CD14-positive monocyte (primary cell): ENCODE measurements around the gene MED15. TPM values are rescaled to one million over a fixed set of nuclear protein-coding genes. Genes with fewer than 3 reads are reported as not detected.
A peak's percentile ranks its signal among the peaks of the same experiment; 100 is the strongest.

ENCODE experiments used
- DNase-seq, 3 donors: peaks; one replicate each; pipeline ENCODE4 v3.0.0-alpha.2; 2011 to 2022
- H2AFZ ChIP-seq: 2 replicates; pipeline ENCODE4 v1.6.0; 2012; ENCODE audit warnings: mild to moderate bottlenecking, low read depth, low read length, inconsistent platforms; ENCODE audit not compliant: insufficient read depth, poor library complexity, severe bottlenecking
- H3K27ac ChIP-seq, 2 donors: 1 replicate in 1 of 2; 2 replicates in 1 of 2; pipeline ENCODE4 v1.5.1; 2012 to 2013; ENCODE audit warnings: low read length in 2 of 2, control low read depth in 1 of 2, inconsistent platforms in 1 of 2, low read depth in 1 of 2, mild to moderate bottlenecking in 1 of 2
- H3K27me3 ChIP-seq, 2 donors: one replicate each; pipeline versions ENCODE4 v1.6.0 to v1.6.1; 2011 to 2013; ENCODE audit warnings: low read length in 2 of 2; ENCODE audit not compliant: control insufficient read depth in 2 of 2, insufficient read depth in 2 of 2
- H3K36me3 ChIP-seq, 2 donors: replicated peaks in 1 of 2; 1 replicate in 1 of 2; 2 replicates in 1 of 2; pipeline versions ENCODE4 v1.5.1 to v1.6.1; 2012 to 2013; ENCODE audit warnings: low read length in 2 of 2, control low read depth in 1 of 2, inconsistent platforms in 1 of 2, mild to moderate bottlenecking in 1 of 2; ENCODE audit not compliant: insufficient read depth in 2 of 2, control insufficient read depth in 1 of 2
- H3K4me1 ChIP-seq, 2 donors: 1 replicate in 1 of 2; 2 replicates in 1 of 2; pipeline versions ENCODE4 v1.5.1 to v1.6.1; 2012 to 2013; ENCODE audit warnings: low read length in 2 of 2, control low read depth in 1 of 2, inconsistent platforms in 1 of 2, mild to moderate bottlenecking in 1 of 2, moderate library complexity in 1 of 2; ENCODE audit not compliant: insufficient read depth in 2 of 2, control insufficient read depth in 1 of 2
- H3K4me2 ChIP-seq: replicated peaks from 2 replicates; pipeline ENCODE3; 2012; ENCODE audit warnings: low read length, moderate library complexity, mild to moderate bottlenecking; ENCODE audit not compliant: poor library complexity, severe bottlenecking; ENCODE audit errors: extremely low read depth
- H3K4me3 ChIP-seq, 3 experiments: fragments of 200-600 bp in 1 of 3; sonication (generic) in 1 of 3; replicated peaks in 1 of 3; 1 replicate in 2 of 3; 2 replicates in 1 of 3; pipeline ENCODE4 v1.5.1; 2011 to 2013; ENCODE audit warnings: low read length in 3 of 3, mild to moderate bottlenecking in 3 of 3, control low read depth in 2 of 3, low read depth in 2 of 3, inconsistent platforms in 1 of 3, moderate library complexity in 1 of 3
- H3K79me2 ChIP-seq: 2 replicates; pipeline ENCODE4 v1.6.0; 2012; ENCODE audit warnings: mild to moderate bottlenecking, control low read depth, inconsistent platforms, low read length, moderate library complexity; ENCODE audit not compliant: insufficient read depth
- H3K9ac ChIP-seq: 2 replicates; pipeline ENCODE4 v1.6.0; 2017; ENCODE audit warnings: low read length, mild to moderate bottlenecking; ENCODE audit not compliant: insufficient read depth, poor library complexity, severe bottlenecking
- H3K9me3 ChIP-seq, 2 donors: replicated peaks in 1 of 2; 1 replicate in 1 of 2; 2 replicates in 1 of 2; pipeline versions ENCODE4 v1.5.1 to v1.6.1; 2012 to 2013; ENCODE audit warnings: low read length in 2 of 2, control low read depth in 1 of 2; ENCODE audit not compliant: control insufficient read depth in 1 of 2, insufficient read depth in 1 of 2
- H4K20me1 ChIP-seq: 2 replicates; pipeline ENCODE4 v1.6.0; 2012; ENCODE audit warnings: mild to moderate bottlenecking, low read length, control low read depth, moderate library complexity; ENCODE audit not compliant: insufficient read depth
- H3K27ac Mint-ChIP-seq, 7 donors: one replicate each; pipeline ENCODE4 v1.8.0; 2020; ENCODE audit warnings: mild to moderate bottlenecking in 7 of 7, mixed read lengths in 7 of 7, moderate library complexity in 6 of 7, inconsistent platforms in 2 of 7
- H3K27me3 Mint-ChIP-seq, 3 donors: one replicate each; pipeline ENCODE4 v1.8.0; 2021 to 2022; ENCODE audit warnings: low read depth in 3 of 3, mild to moderate bottlenecking in 3 of 3, mixed read lengths in 3 of 3, moderate library complexity in 3 of 3, inconsistent platforms in 1 of 3
- H3K36me3 Mint-ChIP-seq, 2 donors: one replicate each; pipeline ENCODE4 v1.8.0; 2020; ENCODE audit warnings: mixed read lengths in 2 of 2, inconsistent platforms in 1 of 2, mild to moderate bottlenecking in 1 of 2
- H3K4me1 Mint-ChIP-seq: one replicate; pipeline ENCODE4 v1.8.0; 2020; ENCODE audit warnings: mild to moderate bottlenecking, mixed read lengths
- H3K4me3 Mint-ChIP-seq, 2 donors: one replicate each; pipeline ENCODE4 v1.8.0; 2020; ENCODE audit warnings: mild to moderate bottlenecking in 2 of 2, mixed read lengths in 2 of 2, moderate library complexity in 1 of 2
- H3K9me3 Mint-ChIP-seq, 7 donors: one replicate each; pipeline ENCODE4 v1.8.0; 2020 to 2022; ENCODE audit warnings: mixed read lengths in 7 of 7, mild to moderate bottlenecking in 6 of 7, moderate library complexity in 6 of 7, inconsistent platforms in 2 of 7
- CTCF ChIP-seq: fragments of 200-600 bp; IDR thresholded peaks from one replicate; pipeline ENCODE4 v1.8.0; 2022; ENCODE audit warnings: antibody characterized with exemption, mild to moderate bottlenecking
- WGBS: methylation state at CpG from one replicate; pipeline ENCODE4 v1.1.5; 2013; ENCODE audit warnings: missing lambda C conversion rate; ENCODE audit not compliant: insufficient coverage; 5-methylcytosine and 5-hydroxymethylcytosine counted together
- intact Hi-C, 2 donors: fragments of 100-400 bp; cut with micrococcal nuclease; formaldehyde crosslinking; loops; one replicate each; pipeline versions ENCODE4 v1.15.0 to v1.15.1; 2023
- polyA plus RNA-seq, 3 donors: library from polyadenylated mRNA; depleted of rRNA in 1 of 3; unstranded in 2 of 3; stranded (reverse) in 1 of 3; fragments of 300-500 nt in 2 of 3; fragments of >200 nt in 1 of 3; fragmentation: Illumina TruSeq in 2 of 3; gene quantifications; 1 replicate in 2 of 3; 2 replicates in 1 of 3; pipeline ENCODE4 v1.2.3, GENCODE V29; 2012 to 2021

The MED15 gene
- polyA plus RNA-seq, 3 donors = 10.0 to 126 (median 17.8) TPM

DNA sequence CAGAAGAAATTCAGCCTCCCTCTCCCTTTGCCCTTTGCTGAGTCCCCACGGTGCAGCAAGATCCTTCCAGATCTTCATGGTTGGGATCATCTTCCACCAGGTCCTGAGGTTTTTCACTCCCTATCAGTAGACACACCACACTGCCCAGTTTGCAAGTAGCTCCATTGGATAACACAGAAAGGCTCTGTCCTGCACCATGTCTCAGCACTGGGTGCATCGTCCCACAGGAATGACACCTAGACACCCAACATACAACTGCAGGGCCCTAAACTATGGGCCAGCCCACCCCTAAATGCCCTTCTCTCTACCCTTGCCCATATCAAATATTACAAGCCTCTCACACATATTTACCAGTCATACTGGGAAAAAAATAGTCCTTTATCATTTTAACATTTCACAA lies 21.2 kb upstream of the MED15 start:
- H3K36me3 Mint-ChIP-seq = peaks cover 41 to 61% of the 10 kb centered on the region in 2 donors
- Histone ChIP-seq H3K9ac (no peak overlapping the region), H3K79me2 (peaks cover 28% of the 10 kb centered on the region), H3K9me3 (no peaks in the 10 kb centered on the region), H3K4me3 (no peak overlapping the region), H3K4me1 (no peaks in the 10 kb centered on the region), H3K27ac (no peak overlapping the region), H3K27me3 (no peaks in the 10 kb centered on the region), H2AFZ (no peak overlapping the region), H4K20me1 (peaks cover 28% of the 10 kb centered on the region), H3K36me3 (peaks cover 15 to 41% of the 10 kb centered on the region in 2 donors), H3K4me2 (no peak overlapping the region)
- H3K9me3 Mint-ChIP-seq = no peaks in the 10 kb centered on the region
- no peaks in the 10 kb centered on the region for H3K27me3 Mint-ChIP-seq
- no peak for TF ChIP-seq CTCF
- no peak for DNase-seq
- H3K4me3 Mint-ChIP-seq = no peak overlapping the region
- H3K27ac Mint-ChIP-seq = peak overlapping the region in 2 of 7 donors; percentile 34 to 56
- intact Hi-C loops = no loop called here
- 100% methylated on average over 2 of the region's 2 CpGs for WGBS
- H3K4me1 Mint-ChIP-seq = peaks cover 6% of the 10 kb centered on the region

DNA sequence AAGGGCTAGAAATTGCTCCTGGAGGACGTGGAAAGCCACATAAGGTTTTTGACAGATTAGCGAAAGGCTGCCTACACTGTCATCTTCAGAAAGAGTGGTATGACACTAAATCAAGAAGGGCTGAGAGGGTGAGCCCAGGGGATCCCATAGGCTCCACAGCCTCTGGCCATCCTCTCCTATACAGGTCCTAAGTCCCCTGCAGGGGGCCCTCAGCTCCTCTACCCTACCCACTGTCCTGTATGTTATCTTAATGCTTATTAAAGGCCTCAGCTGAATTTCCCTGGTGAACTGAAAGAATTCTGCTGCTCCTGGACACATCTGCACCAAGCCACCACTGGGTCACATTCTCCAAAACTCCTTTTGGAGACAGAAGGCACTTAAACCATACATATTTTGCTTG lies 19.7 kb upstream of the MED15 start:
- no peaks in the 10 kb centered on the region for H3K27me3 ChIP-seq
- H3K79me2 ChIP-seq = peaks cover 43% of the 10 kb centered on the region
- H3K4me1 Mint-ChIP-seq = peaks cover 15% of the 10 kb centered on the region
- intact Hi-C loops = no loop called here
- no peaks in the 10 kb centered on the region for H3K4me1 ChIP-seq
- H2AFZ ChIP-seq = no peak overlapping the region
- H3K9ac ChIP-seq = no peak overlapping the region
- no peak for TF ChIP-seq CTCF
- peaks cover 0 to 2% (median 0%) of the 10 kb centered on the region in 3 donors for H3K27me3 Mint-ChIP-seq
- H3K4me2 ChIP-seq = no peak overlapping the region
- no peak overlapping the region for H3K4me3 ChIP-seq
- H3K9me3 ChIP-seq = no peaks in the 10 kb centered on the region
- no peak overlapping the region for H3K27ac ChIP-seq
- 86% methylated on average over 1 of the region's 2 CpGs for WGBS
- peak overlapping the region in 1 of 7 donors; percentile 58 for H3K27ac Mint-ChIP-seq
- H3K36me3 ChIP-seq = peaks cover 15 to 35% of the 10 kb centered on the region in 2 donors
- H3K9me3 Mint-ChIP-seq = no peaks in the 10 kb centered on the region
- no peak for DNase-seq
- H3K36me3 Mint-ChIP-seq = peaks cover 41 to 52% of the 10 kb centered on the region in 2 donors
- peaks cover 41% of the 10 kb centered on the region for H4K20me1 ChIP-seq
- H3K4me3 Mint-ChIP-seq = no peak overlapping the region
